Astrocyte (in vitro differentiated cells and primary cell): ENCODE data around the gene CAPN9. TPM values are rescaled to one million over a fixed set of nuclear protein-coding genes. Genes with fewer than 3 reads are reported as not detected.

Experiments used
- DNase-seq: peaks from one replicate; pipeline ENCODE4 v3.0.0-alpha.2; 2010; ENCODE audit warnings: low read depth
- FAIRE-seq: peaks from 2 replicates; lab custom pipeline; 2011; peaks lifted over from hg19 to GRCh38; lab: Jason Lieb, UNC
- H2AFZ ChIP-seq: 2 replicates; pipeline ENCODE4 v1.6.0; 2012; ENCODE audit warnings: low read depth, low read length, inconsistent platforms
- H3K27ac ChIP-seq: 2 replicates; pipeline ENCODE4 v1.5.1; 2011; ENCODE audit warnings: low read depth, low read length, inconsistent platforms
- H3K27me3 ChIP-seq: 2 replicates; pipeline ENCODE4 v1.6.0; 2011; ENCODE audit warnings: low read length, inconsistent platforms; ENCODE audit not compliant: insufficient read depth
- H3K36me3 ChIP-seq: 2 replicates; pipeline ENCODE4 v1.5.1; 2011; ENCODE audit warnings: low read length, inconsistent platforms; ENCODE audit not compliant: insufficient read depth
- H3K4me1 ChIP-seq: 2 replicates; pipeline ENCODE4 v1.5.1; 2011; ENCODE audit warnings: low read length, inconsistent platforms; ENCODE audit not compliant: insufficient read depth
- H3K4me2 ChIP-seq: 2 replicates; pipeline ENCODE4 v1.6.0; 2012; ENCODE audit warnings: low read length, inconsistent platforms
- H3K4me3 ChIP-seq: 2 replicates; pipeline ENCODE4 v1.5.1; 2011; ENCODE audit warnings: low read depth, mild to moderate bottlenecking, low read length, inconsistent platforms; ENCODE audit not compliant: insufficient read depth
- H3K79me2 ChIP-seq: 2 replicates; pipeline ENCODE4 v1.6.0; 2012; ENCODE audit warnings: mild to moderate bottlenecking, low read length, inconsistent platforms; ENCODE audit not compliant: insufficient read depth
- H3K9ac ChIP-seq: 2 replicates; pipeline ENCODE4 v1.6.0; 2012; ENCODE audit warnings: mild to moderate bottlenecking, low read length, inconsistent platforms
- H3K9me3 ChIP-seq: 2 replicates; pipeline ENCODE4 v1.5.1; 2012; ENCODE audit warnings: low read depth, mild to moderate bottlenecking, low read length, inconsistent platforms; ENCODE audit not compliant: insufficient read depth
- H4K20me1 ChIP-seq: 2 replicates; pipeline ENCODE4 v1.6.0; 2012; ENCODE audit warnings: low read length, inconsistent platforms; ENCODE audit not compliant: insufficient read depth
- H3K27ac Mint-ChIP-seq: one replicate; pipeline ENCODE4 v1.8.0; 2021; ENCODE audit warnings: mild to moderate bottlenecking, mixed read lengths; ENCODE audit not compliant: unreplicated experiment
- H3K27me3 Mint-ChIP-seq: one replicate; pipeline ENCODE4 v1.8.0; 2021; ENCODE audit warnings: low read depth, mixed read lengths; ENCODE audit not compliant: unreplicated experiment
- H3K36me3 Mint-ChIP-seq: one replicate; pipeline ENCODE4 v1.8.0; 2021; ENCODE audit warnings: low read depth, mixed read lengths; ENCODE audit not compliant: unreplicated experiment
- H3K4me1 Mint-ChIP-seq: one replicate; pipeline ENCODE4 v1.8.0; 2021; ENCODE audit warnings: low read depth, mixed read lengths; ENCODE audit not compliant: unreplicated experiment
- H3K4me3 Mint-ChIP-seq: one replicate; pipeline ENCODE4 v1.8.0; 2021; ENCODE audit warnings: mild to moderate bottlenecking, moderate library complexity, mixed read lengths; ENCODE audit not compliant: unreplicated experiment
- H3K9me3 Mint-ChIP-seq: one replicate; pipeline ENCODE4 v1.8.0; 2021; ENCODE audit warnings: mild to moderate bottlenecking, mixed read lengths; ENCODE audit not compliant: unreplicated experiment
- CTCF ChIP-seq: IDR thresholded peaks from 2 replicates; pipeline ENCODE4 v1.5.1; 2011; ENCODE audit warnings: low read depth, mild to moderate bottlenecking, inconsistent platforms, low read length, moderate library complexity; ENCODE audit not compliant: insufficient read depth
- EZH2 ChIP-seq: IDR thresholded peaks from 2 replicates; pipeline ENCODE4 v1.6.1; 2012; ENCODE audit warnings: mild to moderate bottlenecking, low read length, inconsistent platforms; ENCODE audit not compliant: insufficient read depth
- total RNA-seq: library from RNA; stranded (reverse); gene quantifications from 2 replicates; pipeline ENCODE4 v1.2.1, GENCODE V29; 2021

The CAPN9 gene
- total RNA-seq, 1 donor from 2014 or later = not detected

- peaks cover 15% of the 10 kb centered on the region for H3K4me1 ChIP-seq
- no peaks in the 10 kb centered on the region for H3K79me2 ChIP-seq
- no peaks in the 10 kb centered on the region for H3K9me3 ChIP-seq
- no peak overlapping the region for H3K27ac ChIP-seq
- no peak overlapping the region for H3K4me2 ChIP-seq
- DNase-seq (no peak), FAIRE-seq (no peak)
- peaks cover 12% of the 10 kb centered on the region for H3K4me1 Mint-ChIP-seq
- no peak for TF ChIP-seq EZH2
- H2AFZ ChIP-seq = no peak overlapping the region
- H3K36me3 Mint-ChIP-seq = peaks cover 9% of the 10 kb centered on the region
- no peak overlapping the region for H3K9ac ChIP-seq
- H3K27me3 ChIP-seq = no peaks in the 10 kb centered on the region
- no peak overlapping the region for H3K27ac Mint-ChIP-seq
- H3K36me3 ChIP-seq = no peaks in the 10 kb centered on the region
- H3K4me3 ChIP-seq = no peak overlapping the region
- peaks cover 6% of the 10 kb centered on the region for H3K9me3 Mint-ChIP-seq
- H3K4me3 Mint-ChIP-seq = peak overlapping the region; percentile 30
- H4K20me1 ChIP-seq = no peaks in the 10 kb centered on the region
- no peaks in the 10 kb centered on the region for H3K27me3 Mint-ChIP-seq
These were observed 74.2 kb downstream of the CAPN9 start for GRCh38 chr1:230821346-230821745.

GRCh38 chr1:230822092-230822581 is 74.9 kb downstream of the CAPN9 start:
- H3K27ac Mint-ChIP-seq = no peak overlapping the region
- no peak overlapping the region for H3K9ac ChIP-seq
- H3K36me3 ChIP-seq = no peaks in the 10 kb centered on the region
- no peak overlapping the region for H2AFZ ChIP-seq
- no peak overlapping the region for H3K4me3 ChIP-seq
- TF ChIP-seq EZH2 = no peak
- no peak for TF ChIP-seq CTCF
- no peaks in the 10 kb centered on the region for H3K9me3 ChIP-seq
- peaks cover 12% of the 10 kb centered on the region for H3K36me3 Mint-ChIP-seq
- H3K9me3 Mint-ChIP-seq = peaks cover 6% of the 10 kb centered on the region
- no peak overlapping the region for H3K4me3 Mint-ChIP-seq
- no peaks in the 10 kb centered on the region for H4K20me1 ChIP-seq
- H3K4me2 ChIP-seq = no peak overlapping the region
- DNase-seq = no peak
- no peak overlapping the region for H3K27ac ChIP-seq
- peaks cover 12% of the 10 kb centered on the region for H3K4me1 Mint-ChIP-seq
- FAIRE-seq = no peak
- no peaks in the 10 kb centered on the region for H3K79me2 ChIP-seq
- no peaks in the 10 kb centered on the region for H3K27me3 ChIP-seq
- peaks cover 18% of the 10 kb centered on the region for H3K4me1 ChIP-seq
- H3K27me3 Mint-ChIP-seq = no peaks in the 10 kb centered on the region

- H3K27me3 ChIP-seq = no peaks in the 10 kb centered on the region
- DNase-seq = no peak
- no peaks in the 10 kb centered on the region for H4K20me1 ChIP-seq
- no peak for FAIRE-seq
- H3K27ac ChIP-seq = no peak overlapping the region
- H3K9me3 ChIP-seq = no peaks in the 10 kb centered on the region
- H3K79me2 ChIP-seq = no peaks in the 10 kb centered on the region
- no peak overlapping the region for H3K4me3 ChIP-seq
- H3K4me2 ChIP-seq = no peak overlapping the region
- H3K4me3 Mint-ChIP-seq = no peak overlapping the region
- H3K27ac Mint-ChIP-seq = no peak overlapping the region
- peaks cover 22% of the 10 kb centered on the region for H3K4me1 Mint-ChIP-seq
- H3K27me3 Mint-ChIP-seq = no peaks in the 10 kb centered on the region
- no peak overlapping the region for H2AFZ ChIP-seq
- H3K9me3 Mint-ChIP-seq = peaks cover 6% of the 10 kb centered on the region
- H3K36me3 Mint-ChIP-seq = peaks cover 17% of the 10 kb centered on the region
- no peak for TF ChIP-seq EZH2
- no peak for TF ChIP-seq CTCF
- H3K9ac ChIP-seq = no peak overlapping the region
- no peaks in the 10 kb centered on the region for H3K36me3 ChIP-seq
- H3K4me1 ChIP-seq = peaks cover 25% of the 10 kb centered on the region
These were observed 76.2 kb downstream of the CAPN9 start for GRCh38 chr1:230823426-230823825.
